WTC11 (cell line): ENCODE data around the gene BABAM2. TPM values are rescaled to one million over a fixed set of nuclear protein-coding genes. Genes with fewer than 3 reads are reported as not detected.

Source experiments
- ATAC-seq: fragments of 200-7000 bp; cut with Tn5 transposase; 2 replicates; pipeline ENCODE4 v1.10.0; 2021; ENCODE audit warnings: mild to moderate bottlenecking, moderate library complexity
- CTCF ChIA-PET: fragments of 300-600 bp; sonication (Branson Sonifier 250); formaldehyde crosslinking; loops from one replicate; lab custom pipeline; 2021; ENCODE audit warnings: antibody characterized with exemption; lab: Charles Lee
- POLR2A ChIA-PET: fragments of 350-600 bp; sonication (Branson Sonifier 250); formaldehyde crosslinking; loops from one replicate; lab custom pipeline; 2021; ENCODE audit warnings: antibody characterized with exemption; lab: Charles Lee
- DNase-seq: peaks from one replicate; pipeline ENCODE4 v3.0.0; 2021; ENCODE audit warnings: low spot score
- H3K27ac Mint-ChIP-seq: 2 replicates; pipeline ENCODE4 v1.8.0; 2021; ENCODE audit warnings: mixed read lengths
- H3K27me3 Mint-ChIP-seq: 2 replicates; pipeline ENCODE4 v1.8.0; 2021; ENCODE audit warnings: low read depth, mild to moderate bottlenecking, moderate library complexity, mixed read lengths
- H3K36me3 Mint-ChIP-seq: 2 replicates; pipeline ENCODE4 v1.8.0; 2021; ENCODE audit warnings: mixed read lengths
- H3K4me1 Mint-ChIP-seq: 2 replicates; pipeline ENCODE4 v1.8.0; 2022; ENCODE audit warnings: mixed read lengths
- H3K4me3 Mint-ChIP-seq: 2 replicates; pipeline ENCODE4 v1.8.0; 2021; ENCODE audit warnings: mild to moderate bottlenecking, moderate library complexity, mixed read lengths
- H3K9me3 Mint-ChIP-seq: 2 replicates; pipeline ENCODE4 v1.8.0; 2021; ENCODE audit warnings: mixed read lengths
- CREB1 ChIP-seq: sonication (generic); formaldehyde crosslinking; IDR thresholded peaks from 2 replicates; pipeline ENCODE4 v1.8.0; 2023; ENCODE audit warnings: mild to moderate bottlenecking, missing genetic modification reagents
- CREM ChIP-seq: sonication (generic); formaldehyde crosslinking; IDR thresholded peaks from 2 replicates; pipeline ENCODE4 v1.8.1; 2022; ENCODE audit warnings: mild to moderate bottlenecking, missing genetic modification reagents, moderate library complexity
- CTCF ChIP-seq: fragments of 200-600 bp; IDR thresholded peaks from 2 replicates; pipeline ENCODE4 v1.8.0; 2022; ENCODE audit warnings: antibody characterized with exemption
- E2F1 ChIP-seq: sonication (generic); formaldehyde crosslinking; IDR thresholded peaks from 2 replicates; pipeline ENCODE4 v1.8.0; 2022; ENCODE audit warnings: mild to moderate bottlenecking, missing genetic modification reagents
- ERG ChIP-seq: fragments of 250-450 bp; sonication (Bioruptor Pico); IDR thresholded peaks from 2 replicates; pipeline ENCODE4 v1.8.0; 2021; ENCODE audit warnings: mild to moderate bottlenecking
- FOXJ3 ChIP-seq: sonication (generic); formaldehyde crosslinking; IDR thresholded peaks from 2 replicates; pipeline ENCODE4 v1.9.0; 2021; ENCODE audit warnings: missing genetic modification reagents, mild to moderate bottlenecking, borderline replicate concordance
- FOXP4 ChIP-seq: sonication (generic); formaldehyde crosslinking; IDR thresholded peaks from 2 replicates; pipeline ENCODE4 v1.8.0; 2022; ENCODE audit warnings: mild to moderate bottlenecking, missing genetic modification reagents
- HMGXB4 ChIP-seq: sonication (generic); formaldehyde crosslinking; IDR thresholded peaks from 2 replicates; pipeline ENCODE4 v1.8.1; 2023; ENCODE audit warnings: mild to moderate bottlenecking, moderate library complexity, missing genetic modification reagents
- IRF1 ChIP-seq: sonication (generic); formaldehyde crosslinking; IDR thresholded peaks from 2 replicates; pipeline ENCODE4 v1.8.0; 2023; ENCODE audit warnings: missing genetic modification reagents
- IRF2 ChIP-seq: sonication (generic); formaldehyde crosslinking; IDR thresholded peaks from 2 replicates; pipeline ENCODE4 v1.8.0; 2022; ENCODE audit warnings: low read depth, missing genetic modification reagents, borderline replicate concordance
- NR3C1 ChIP-seq: sonication (generic); formaldehyde crosslinking; conservative IDR thresholded peaks from 2 replicates; pipeline ENCODE4 v1.8.1; 2023; ENCODE audit warnings: low read depth, mild to moderate bottlenecking, missing genetic modification reagents
- PRDM15 ChIP-seq: sonication (generic); formaldehyde crosslinking; IDR thresholded peaks from 2 replicates; pipeline ENCODE4 v1.8.0; 2022; ENCODE audit warnings: missing genetic modification reagents
- PREB ChIP-seq: sonication (generic); formaldehyde crosslinking; IDR thresholded peaks from 2 replicates; pipeline ENCODE4 v1.8.1; 2022; ENCODE audit warnings: mild to moderate bottlenecking, missing genetic modification reagents, moderate library complexity, borderline replicate concordance
- SOX15 ChIP-seq: fragments of 250-450 bp; sonication (Bioruptor Pico); IDR thresholded peaks from 2 replicates; pipeline ENCODE4 v1.9.0; 2021; ENCODE audit warnings: mild to moderate bottlenecking
- USF1 ChIP-seq: sonication (generic); formaldehyde crosslinking; IDR thresholded peaks from 2 replicates; pipeline ENCODE4 v1.8.0; 2022; ENCODE audit warnings: mild to moderate bottlenecking, missing genetic modification reagents
- USF2 ChIP-seq: sonication (generic); formaldehyde crosslinking; IDR thresholded peaks from 2 replicates; pipeline ENCODE4 v1.8.1; 2023; ENCODE audit warnings: mild to moderate bottlenecking, missing genetic modification reagents, moderate library complexity
- ZBTB43 ChIP-seq: sonication (generic); formaldehyde crosslinking; IDR thresholded peaks from 2 replicates; pipeline ENCODE4 v1.8.1; 2023; ENCODE audit warnings: mild to moderate bottlenecking, missing genetic modification reagents
- total RNA-seq: library from RNA; stranded (reverse); gene quantifications from 3 replicates; pipeline ENCODE4 v1.2.3, GENCODE V29; 2021

The BABAM2 gene
- total RNA-seq, 1 experiment from 2014 or later, result 16.5 TPM

- TF ChIP-seq USF1 (CRISPR knock-in tag), result no peak
- no peak for TF ChIP-seq NR3C1 (CRISPR knock-in tag)
- TF ChIP-seq ERG (CRISPR knock-in tag), result no peak
- TF ChIP-seq PREB (CRISPR knock-in tag), result no peak
- TF ChIP-seq E2F1 (CRISPR knock-in tag), result no peak
- TF ChIP-seq PRDM15 (CRISPR knock-in tag), result no peak
Measured at GRCh38 chr2:28152585-28153280, 262.2 kb downstream of the BABAM2 start (continued).

- Mint-ChIP-seq H3K36me3 (peaks cover 6% of the 10 kb centered on the region), H3K4me3 (no peak overlapping the region), H3K4me1 (no peaks in the 10 kb centered on the region), H3K27me3 (no peaks in the 10 kb centered on the region), H3K27ac (no peak overlapping the region), H3K9me3 (peaks cover 17% of the 10 kb centered on the region)
- ATAC-seq (no peak), DNase-seq (no peak)
- ChIA-PET POLR2A (no interaction called here), CTCF (no interaction called here)
- TF ChIP-seq USF2 (CRISPR knock-in tag) (no peak), ZBTB43 (CRISPR knock-in tag) (no peak), CTCF (no peak), IRF1 (CRISPR knock-in tag) (no peak), HMGXB4 (CRISPR knock-in tag) (no peak), CREM (CRISPR knock-in tag) (no peak), FOXP4 (CRISPR knock-in tag) (no peak), CREB1 (no peak), IRF2 (no peak), FOXJ3 (CRISPR knock-in tag) (no peak), SOX15 (CRISPR knock-in tag) (no peak)
Measured at GRCh38 chr2:28153851-28154250, 263.3 kb downstream of the BABAM2 start.
